ENCODE results near the gene HYAL2. TPM values are rescaled to one million over a fixed set of nuclear protein-coding genes. Genes with fewer than 3 reads are reported as not detected.

The HYAL2 gene
- polyA plus RNA-seq, 3 donors, result 18.3 to 25.8 (median 18.9) TPM

DNA sequence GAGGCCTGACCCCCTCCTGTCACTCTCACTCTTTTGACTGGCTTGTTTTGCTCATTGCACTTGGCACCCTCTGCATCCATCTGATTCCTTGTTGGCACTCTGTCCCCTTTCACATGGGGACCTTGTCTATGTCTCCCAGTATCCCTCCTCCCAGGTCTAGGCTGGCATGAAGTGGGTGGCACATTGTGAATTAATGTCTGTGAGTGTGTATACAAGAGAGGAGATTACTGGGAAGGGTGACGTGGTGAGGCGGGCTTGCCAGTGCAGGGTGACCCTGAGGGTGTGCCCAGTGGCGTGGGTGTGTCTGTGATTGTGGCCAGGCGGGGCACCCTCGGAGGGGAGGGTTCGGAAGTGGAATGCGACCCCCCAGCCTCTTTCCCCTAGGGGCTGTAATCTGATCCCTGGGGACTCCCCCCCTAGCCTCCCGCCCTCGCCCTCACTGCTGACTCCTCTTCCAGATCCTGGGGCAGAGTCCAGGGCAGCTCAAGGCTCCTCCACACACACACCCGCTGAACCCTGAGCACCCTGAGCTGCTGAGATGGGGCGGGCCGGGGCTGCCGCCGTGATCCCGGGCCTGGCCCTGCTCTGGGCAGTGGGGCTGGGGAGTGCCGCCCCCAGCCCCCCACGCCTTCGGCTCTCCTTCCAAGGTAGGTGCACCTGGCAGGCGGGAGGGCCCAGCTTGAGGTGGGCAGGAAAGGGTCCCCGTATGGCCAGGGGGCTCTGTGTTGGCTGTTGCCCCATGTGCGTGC is 53.7 kb downstream of the HYAL2 start, which contains the start of gene SEMA3B:
Gene SEMA3B, plus strand, starts transcription at position 445 of the 749 bp plus-strand sequence. Its CDS starts 94 bp downstream, at position 539.
- WGBS (ENCODE audit: insufficient coverage), result 94% methylated on average over 10 of the region's 21 CpGs
- Histone ChIP-seq H3K27me3 (ENCODE audit: control insufficient read depth in 2 of 2, insufficient read depth in 2 of 2, low read length in 2 of 2) (peaks cover 2 to 31% of the 10 kb centered on the region in 2 donors), H3K4me3 (replicated peaks in 1 of 3; ENCODE audit: low read depth in 2 of 3, low read length in 3 of 3) (no peak within 1 kb of the TSS), H4K20me1 (ENCODE audit: insufficient read depth, low read length) (peaks cover 6% of the 10 kb centered on the region), H3K36me3 (replicated peaks in 1 of 2; ENCODE audit: control insufficient read depth in 1 of 2, insufficient read depth in 2 of 2, low read length in 2 of 2) (no peaks in the 10 kb centered on the region), H2AFZ (ENCODE audit: insufficient read depth, low read depth, low read length, poor library complexity, severe bottlenecking) (no peak within 1 kb of the TSS), H3K4me1 (ENCODE audit: control insufficient read depth in 1 of 2, insufficient read depth in 2 of 2, low read length in 2 of 2) (peaks cover 10 to 12% of the 10 kb centered on the region in 2 donors), H3K4me2 (replicated peaks; ENCODE audit: extremely low read depth, low read length, poor library complexity, severe bottlenecking) (no peak within 1 kb of the TSS), H3K9me3 (replicated peaks in 1 of 2; ENCODE audit: control insufficient read depth in 1 of 2, insufficient read depth in 1 of 2, low read length in 2 of 2) (no peaks in the 10 kb centered on the region), H3K27ac (ENCODE audit: low read depth in 1 of 2, low read length in 2 of 2) (no peak within 1 kb of the TSS), H3K9ac (ENCODE audit: insufficient read depth, low read length, poor library complexity, severe bottlenecking) (no peak within 1 kb of the TSS), H3K79me2 (ENCODE audit: insufficient read depth, low read length) (no peaks in the 10 kb centered on the region)
- Mint-ChIP-seq H3K27ac (peak within 1 kb of the TSS in 1 of 7 donors; percentile 45), H3K27me3 (ENCODE audit: low read depth in 3 of 3) (peaks cover 37 to 55% (median 53%) of the 10 kb centered on the region in 3 donors), H3K4me3 (peak within 1 kb of the TSS in 1 of 2 donors; percentile 69), H3K9me3 (peaks cover 0 to 5% (median 0%) of the 10 kb centered on the region in 7 donors), H3K4me1 (peaks cover 5% of the 10 kb centered on the region), H3K36me3 (no peaks in the 10 kb centered on the region)
- DNase-seq, result no peak
- TF ChIP-seq, protein P1, sequence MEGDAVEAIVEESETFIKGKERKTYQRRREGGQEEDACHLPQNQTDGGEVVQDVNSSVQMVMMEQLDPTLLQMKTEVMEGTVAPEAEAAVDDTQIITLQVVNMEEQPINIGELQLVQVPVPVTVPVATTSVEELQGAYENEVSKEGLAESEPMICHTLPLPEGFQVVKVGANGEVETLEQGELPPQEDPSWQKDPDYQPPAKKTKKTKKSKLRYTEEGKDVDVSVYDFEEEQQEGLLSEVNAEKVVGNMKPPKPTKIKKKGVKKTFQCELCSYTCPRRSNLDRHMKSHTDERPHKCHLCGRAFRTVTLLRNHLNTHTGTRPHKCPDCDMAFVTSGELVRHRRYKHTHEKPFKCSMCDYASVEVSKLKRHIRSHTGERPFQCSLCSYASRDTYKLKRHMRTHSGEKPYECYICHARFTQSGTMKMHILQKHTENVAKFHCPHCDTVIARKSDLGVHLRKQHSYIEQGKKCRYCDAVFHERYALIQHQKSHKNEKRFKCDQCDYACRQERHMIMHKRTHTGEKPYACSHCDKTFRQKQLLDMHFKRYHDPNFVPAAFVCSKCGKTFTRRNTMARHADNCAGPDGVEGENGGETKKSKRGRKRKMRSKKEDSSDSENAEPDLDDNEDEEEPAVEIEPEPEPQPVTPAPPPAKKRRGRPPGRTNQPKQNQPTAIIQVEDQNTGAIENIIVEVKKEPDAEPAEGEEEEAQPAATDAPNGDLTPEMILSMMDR (IDR thresholded peaks at IDR 0.05), result no peak
- intact Hi-C loops (cut with micrococcal nuclease), result no loop called here

DNA sequence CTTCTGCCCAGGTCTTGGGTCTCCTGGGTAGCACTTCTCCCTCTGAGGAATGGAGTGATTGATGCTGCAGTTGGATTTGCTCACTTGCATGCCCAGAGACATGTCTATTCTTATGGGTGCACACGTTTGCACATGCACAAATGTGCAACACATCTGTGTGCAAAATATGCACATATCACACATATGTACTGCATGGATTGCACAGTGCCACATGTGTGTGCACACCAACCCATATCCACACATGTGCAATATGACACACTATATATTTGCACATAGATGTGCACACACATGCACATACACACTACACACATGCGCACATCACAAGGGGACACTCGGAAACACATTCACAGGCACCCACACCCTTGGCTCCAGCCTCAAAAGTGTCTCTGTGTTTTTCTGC is 54.3 kb downstream of the HYAL2 start:
- no peak overlapping the region for H3K4me3 ChIP-seq (replicated peaks in 1 of 3; ENCODE audit: low read depth in 2 of 3, low read length in 3 of 3)
- no peaks in the 10 kb centered on the region for H3K36me3 Mint-ChIP-seq
- no peak overlapping the region for H3K4me2 ChIP-seq (replicated peaks; ENCODE audit: extremely low read depth, low read length, poor library complexity, severe bottlenecking)
- H3K27ac Mint-ChIP-seq, result no peak overlapping the region
- no peak overlapping the region for H2AFZ ChIP-seq (ENCODE audit: insufficient read depth, low read depth, low read length, poor library complexity, severe bottlenecking)
- H3K9me3 Mint-ChIP-seq, result peaks cover 0 to 5% (median 0%) of the 10 kb centered on the region in 7 donors
- H4K20me1 ChIP-seq (ENCODE audit: insufficient read depth, low read length), result peaks cover 6% of the 10 kb centered on the region
- peaks cover 0 to 25% of the 10 kb centered on the region in 2 donors for H3K27me3 ChIP-seq (ENCODE audit: control insufficient read depth in 2 of 2, insufficient read depth in 2 of 2, low read length in 2 of 2)
- H3K4me1 Mint-ChIP-seq, result peaks cover 7% of the 10 kb centered on the region
- H3K27ac ChIP-seq (ENCODE audit: low read depth in 1 of 2, low read length in 2 of 2), result no peak overlapping the region
- TF ChIP-seq, protein P1 (IDR thresholded peaks at IDR 0.05), result no peak
- no peak overlapping the region for H3K9ac ChIP-seq (ENCODE audit: insufficient read depth, low read length, poor library complexity, severe bottlenecking)
- H3K36me3 ChIP-seq (replicated peaks in 1 of 2; ENCODE audit: control insufficient read depth in 1 of 2, insufficient read depth in 2 of 2, low read length in 2 of 2), result no peaks in the 10 kb centered on the region
- peaks cover 34 to 52% (median 49%) of the 10 kb centered on the region in 3 donors for H3K27me3 Mint-ChIP-seq (ENCODE audit: low read depth in 3 of 3)
- no peak overlapping the region for H3K4me3 Mint-ChIP-seq
- no peak for DNase-seq
- H3K4me1 ChIP-seq (ENCODE audit: control insufficient read depth in 1 of 2, insufficient read depth in 2 of 2, low read length in 2 of 2), result peaks cover 4 to 6% of the 10 kb centered on the region in 2 donors
- H3K9me3 ChIP-seq (replicated peaks in 1 of 2; ENCODE audit: control insufficient read depth in 1 of 2, insufficient read depth in 1 of 2, low read length in 2 of 2), result no peaks in the 10 kb centered on the region
- intact Hi-C loops (cut with micrococcal nuclease), result no loop called here
- no peaks in the 10 kb centered on the region for H3K79me2 ChIP-seq (ENCODE audit: insufficient read depth, low read length)
- WGBS (ENCODE audit: insufficient coverage), result 71% methylated on average over 3 of the region's 3 CpGs

Other genes starting within 250 kb of the HYAL2 start
- gene RBM5, start 233.8 kb downstream of the HYAL2 start, polyA plus RNA-seq, result 100 to 1,000 TPM in 1 of 3 donors, 10 to 100 TPM in 1, 1 to 10 TPM in 1; 9.7 to 332 (median 18.5) TPM
- gene SEMA3F, start 167.4 kb downstream of the HYAL2 start, polyA plus RNA-seq, result under 1 TPM in 1 of 3 donors, not detected in 2; 0.01 TPM
- not detected for gene GNAT1, start 131.1 kb downstream of the HYAL2 start, polyA plus RNA-seq
- gene SLC38A3, start 117.5 kb downstream of the HYAL2 start, polyA plus RNA-seq, result not detected
- gene GNAI2, start 86.5 kb downstream of the HYAL2 start, polyA plus RNA-seq, result 1,000 to 10,000 TPM in 2 of 3 donors, 100 to 1,000 TPM in 1; 914 to 1,492 (median 1,165) TPM
- under 1 TPM in 1 of 3 donors, not detected in 2; 0.56 TPM for gene SEMA3B, start 53.6 kb downstream of the HYAL2 start, polyA plus RNA-seq
- not detected for gene LSMEM2, start 43.7 kb downstream of the HYAL2 start, polyA plus RNA-seq
- gene IFRD2, start 30.3 kb downstream of the HYAL2 start, polyA plus RNA-seq, result 10 to 100 TPM; 17.1 to 35.1 (median 23.3) TPM
- 1 to 10 TPM; 3.4 to 5.8 (median 4.9) TPM for gene HYAL3, start 23.3 kb downstream of the HYAL2 start, polyA plus RNA-seq
- 10 to 100 TPM in 1 of 3 donors, 1 to 10 TPM in 2; 2.3 to 21.3 (median 4.6) TPM for gene NAA80, start 23.3 kb downstream of the HYAL2 start, polyA plus RNA-seq
- under 1 TPM in 1 of 3 donors, not detected in 2; 0.57 TPM for gene HYAL1, start 19.2 kb downstream of the HYAL2 start, polyA plus RNA-seq
- 10 to 100 TPM; 22.6 to 55.7 (median 47.0) TPM for gene TUSC2, start 5.5 kb upstream of the HYAL2 start, polyA plus RNA-seq
- 100 to 1,000 TPM in 1 of 3 donors, 10 to 100 TPM in 2; 16.0 to 229 (median 24.0) TPM for gene RASSF1, start 18.1 kb upstream of the HYAL2 start, polyA plus RNA-seq
- gene ZMYND10, start 23.0 kb upstream of the HYAL2 start, polyA plus RNA-seq, result 1 to 10 TPM in 1 of 3 donors, under 1 TPM in 2; 0.12 to 1.7 (median 0.19) TPM
- 10 to 100 TPM; 20.9 to 37.9 (median 23.5) TPM for gene NPRL2, start 28.0 kb upstream of the HYAL2 start, polyA plus RNA-seq
- gene CYB561D2, start 28.1 kb upstream of the HYAL2 start, polyA plus RNA-seq, result 10 to 100 TPM; 78.9 to 94.0 (median 82.5) TPM
- gene TMEM115, start 36.8 kb upstream of the HYAL2 start, polyA plus RNA-seq, result 10 to 100 TPM; 14.5 to 36.2 (median 32.9) TPM
- under 1 TPM in 2 of 3 donors, not detected in 1; 0.09 to 0.16 TPM for gene CACNA2D2, start 180.9 kb upstream of the HYAL2 start, polyA plus RNA-seq
- 1 to 10 TPM in 1 of 3 donors, under 1 TPM in 2; 0.18 to 1.5 (median 0.76) TPM for gene C3orf18, start 245.0 kb upstream of the HYAL2 start, polyA plus RNA-seq
- 10 to 100 TPM; 10.1 to 14.0 (median 12.1) TPM for gene HEMK1, start 246.8 kb upstream of the HYAL2 start, polyA plus RNA-seq

All from CD14-positive monocyte (primary cell).